ENCODE measurements around the gene RPS4Y1. TPM values are rescaled to one million over a fixed set of nuclear protein-coding genes. Genes with fewer than 3 reads are reported as not detected.
"Not testable (repeated sequence)": the region's sequence is repeated elsewhere in the genome, so short reads cannot be mapped to it uniquely, and the experiment has no call there.

The RPS4Y1 gene
- total RNA-seq, 1 donor, result 0.18 TPM

DNA sequence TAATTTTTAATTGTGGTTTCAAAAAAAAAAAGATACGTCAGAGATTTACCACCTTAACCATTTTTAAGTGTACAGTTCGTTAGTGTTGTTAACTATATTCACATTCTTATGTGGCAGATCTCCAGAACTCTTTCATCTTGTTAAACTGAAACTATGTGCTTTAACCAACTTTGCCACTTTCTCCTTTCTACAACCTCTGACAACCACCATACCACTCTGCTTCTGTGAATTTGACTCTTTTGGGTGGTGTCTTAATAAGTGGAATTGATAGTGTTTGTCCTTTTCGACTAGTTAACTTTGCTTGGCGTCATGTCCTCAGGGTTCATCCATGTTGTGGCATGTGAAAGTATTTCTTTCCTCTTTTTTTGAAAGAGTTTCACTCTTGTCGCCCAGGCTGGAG, 15.7 kb downstream of the RPS4Y1 start:
- H3K4me3 ChIP-seq (ENCODE audit: low read depth, low read length), result no peak overlapping the region
- TF ChIP-seq, protein P1, sequence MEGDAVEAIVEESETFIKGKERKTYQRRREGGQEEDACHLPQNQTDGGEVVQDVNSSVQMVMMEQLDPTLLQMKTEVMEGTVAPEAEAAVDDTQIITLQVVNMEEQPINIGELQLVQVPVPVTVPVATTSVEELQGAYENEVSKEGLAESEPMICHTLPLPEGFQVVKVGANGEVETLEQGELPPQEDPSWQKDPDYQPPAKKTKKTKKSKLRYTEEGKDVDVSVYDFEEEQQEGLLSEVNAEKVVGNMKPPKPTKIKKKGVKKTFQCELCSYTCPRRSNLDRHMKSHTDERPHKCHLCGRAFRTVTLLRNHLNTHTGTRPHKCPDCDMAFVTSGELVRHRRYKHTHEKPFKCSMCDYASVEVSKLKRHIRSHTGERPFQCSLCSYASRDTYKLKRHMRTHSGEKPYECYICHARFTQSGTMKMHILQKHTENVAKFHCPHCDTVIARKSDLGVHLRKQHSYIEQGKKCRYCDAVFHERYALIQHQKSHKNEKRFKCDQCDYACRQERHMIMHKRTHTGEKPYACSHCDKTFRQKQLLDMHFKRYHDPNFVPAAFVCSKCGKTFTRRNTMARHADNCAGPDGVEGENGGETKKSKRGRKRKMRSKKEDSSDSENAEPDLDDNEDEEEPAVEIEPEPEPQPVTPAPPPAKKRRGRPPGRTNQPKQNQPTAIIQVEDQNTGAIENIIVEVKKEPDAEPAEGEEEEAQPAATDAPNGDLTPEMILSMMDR (IDR thresholded peaks at IDR 0.05; ENCODE audit: insufficient read depth, low read length), result no peak
- no peak for DNase-seq (ENCODE audit: low read depth)

DNA sequence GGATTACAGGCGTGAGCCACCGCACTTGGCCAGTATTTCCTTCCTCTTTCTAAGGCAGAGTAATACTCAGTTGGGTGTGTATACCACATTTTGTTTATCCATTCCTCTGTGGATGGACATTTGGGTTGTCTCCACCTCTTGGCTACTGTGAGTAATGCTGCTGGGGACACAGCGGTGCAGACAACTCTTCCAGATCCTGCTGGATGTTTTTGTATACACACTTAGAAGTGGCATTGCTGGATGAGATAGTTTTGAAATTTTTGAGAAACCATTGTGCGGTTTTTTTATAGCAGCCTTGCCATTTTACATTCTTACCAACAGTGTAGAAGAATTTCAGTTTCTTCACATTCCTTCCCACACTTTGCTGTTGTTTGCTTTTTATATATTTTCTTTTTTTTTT, 16.3 kb downstream of the RPS4Y1 start:
- H3K4me3 ChIP-seq (ENCODE audit: low read depth, low read length), result no peak overlapping the region
- TF ChIP-seq, protein P1 (IDR thresholded peaks at IDR 0.05; ENCODE audit: insufficient read depth, low read length), result no peak
- no peak for DNase-seq (ENCODE audit: low read depth)

DNA sequence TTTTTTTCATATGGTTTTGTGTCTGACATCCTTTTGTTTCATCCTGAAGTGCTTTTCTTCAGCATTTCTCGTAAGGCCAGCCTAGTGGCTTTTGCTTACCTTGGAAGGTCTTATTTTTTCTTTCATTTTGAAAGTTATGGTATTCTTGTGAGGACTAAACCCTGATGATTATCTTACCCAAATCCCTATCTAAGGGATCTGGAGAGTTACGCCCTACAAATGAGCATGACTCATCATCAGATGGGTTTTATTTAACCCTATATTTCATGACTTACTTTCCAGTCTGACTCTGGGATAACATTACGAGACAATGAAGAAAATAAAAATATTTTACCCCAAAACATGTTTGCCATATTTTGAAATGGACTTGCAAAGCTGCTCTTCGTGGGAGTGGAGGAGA, 18.4 kb downstream of the RPS4Y1 start:
- DNase-seq (ENCODE audit: low read depth), result no peak
- no peak overlapping the region for H3K4me3 ChIP-seq (ENCODE audit: low read depth, low read length)
- TF ChIP-seq, protein P1 (IDR thresholded peaks at IDR 0.05; ENCODE audit: insufficient read depth, low read length), result no peak

DNA sequence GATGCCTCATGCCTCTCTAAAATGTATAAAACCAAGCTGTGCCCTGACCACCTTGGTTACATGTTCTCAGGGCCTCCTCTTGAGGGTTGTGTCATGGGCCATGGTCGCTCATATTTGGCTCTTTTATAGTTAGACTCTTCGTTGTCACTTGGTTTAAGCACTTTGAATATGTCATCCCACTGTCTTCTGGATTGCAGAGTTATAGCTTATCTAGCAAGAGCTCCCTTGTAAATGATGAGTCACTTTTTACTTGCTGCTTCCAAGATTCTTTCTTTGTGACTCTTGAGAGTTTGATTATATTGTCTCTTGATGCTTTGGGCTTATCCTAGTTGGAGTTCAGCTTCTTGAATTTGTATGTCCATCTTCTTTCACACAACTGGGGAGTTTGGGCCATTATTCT, 19.1 kb downstream of the RPS4Y1 start:
- no peak for DNase-seq (ENCODE audit: low read depth)

DNA sequence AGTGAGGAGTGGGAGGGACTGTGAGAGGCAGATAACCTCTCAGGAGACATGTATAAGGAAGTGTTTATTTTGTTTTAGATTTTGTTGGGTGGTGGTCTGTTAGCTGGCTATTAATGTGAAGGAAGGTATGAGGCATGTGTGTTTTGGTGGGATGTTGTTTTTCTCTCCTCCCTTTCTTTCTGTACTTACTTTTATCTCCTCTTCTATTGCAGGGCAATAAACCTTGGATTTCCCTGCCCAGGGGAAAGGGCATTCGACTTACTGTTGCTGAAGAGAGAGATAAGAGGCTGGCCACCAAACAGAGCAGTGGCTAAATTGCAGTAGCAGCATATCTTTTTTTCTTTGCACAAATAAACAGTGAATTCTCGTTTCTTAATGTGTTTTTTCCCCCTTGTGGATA, 25.2 kb downstream of the RPS4Y1 start:
- H3K4me3 ChIP-seq (ENCODE audit: low read depth, low read length), result no peak overlapping the region
- TF ChIP-seq, protein P1 (IDR thresholded peaks at IDR 0.05; ENCODE audit: insufficient read depth, low read length), result no peak
- no peak for DNase-seq (ENCODE audit: low read depth)

More for the DNA sequence above, 19.1 kb downstream of the RPS4Y1 start:
- TF ChIP-seq, protein P1 (IDR thresholded peaks at IDR 0.05; ENCODE audit: insufficient read depth, low read length), result no peak
- H3K4me3 ChIP-seq (ENCODE audit: low read depth, low read length), result no peak overlapping the region

DNA sequence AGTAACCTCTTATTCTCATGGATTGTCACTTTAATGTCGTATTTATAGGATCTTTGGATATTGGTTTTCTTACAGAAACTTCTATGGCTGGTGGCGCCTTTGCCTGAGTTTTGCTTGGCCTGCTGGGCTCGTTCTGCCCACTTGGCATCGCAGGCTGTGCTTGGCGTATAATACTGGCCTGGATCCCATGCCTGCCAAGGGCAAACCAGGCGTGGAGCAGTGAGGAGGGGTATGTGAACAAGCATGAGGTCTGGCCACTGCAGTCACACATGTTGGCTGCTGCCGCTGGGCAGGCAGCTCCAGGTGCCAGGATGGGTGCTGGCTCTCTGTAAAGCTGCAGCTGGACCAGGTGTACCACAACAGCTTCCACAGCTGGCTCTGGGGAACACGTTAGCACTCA, 26.1 kb downstream of the RPS4Y1 start:
- H3K4me3 ChIP-seq (ENCODE audit: low read depth, low read length), result no peak overlapping the region
- no peak for DNase-seq (ENCODE audit: low read depth)
- TF ChIP-seq, protein P1 (IDR thresholded peaks at IDR 0.05; ENCODE audit: insufficient read depth, low read length), result no peak

DNA sequence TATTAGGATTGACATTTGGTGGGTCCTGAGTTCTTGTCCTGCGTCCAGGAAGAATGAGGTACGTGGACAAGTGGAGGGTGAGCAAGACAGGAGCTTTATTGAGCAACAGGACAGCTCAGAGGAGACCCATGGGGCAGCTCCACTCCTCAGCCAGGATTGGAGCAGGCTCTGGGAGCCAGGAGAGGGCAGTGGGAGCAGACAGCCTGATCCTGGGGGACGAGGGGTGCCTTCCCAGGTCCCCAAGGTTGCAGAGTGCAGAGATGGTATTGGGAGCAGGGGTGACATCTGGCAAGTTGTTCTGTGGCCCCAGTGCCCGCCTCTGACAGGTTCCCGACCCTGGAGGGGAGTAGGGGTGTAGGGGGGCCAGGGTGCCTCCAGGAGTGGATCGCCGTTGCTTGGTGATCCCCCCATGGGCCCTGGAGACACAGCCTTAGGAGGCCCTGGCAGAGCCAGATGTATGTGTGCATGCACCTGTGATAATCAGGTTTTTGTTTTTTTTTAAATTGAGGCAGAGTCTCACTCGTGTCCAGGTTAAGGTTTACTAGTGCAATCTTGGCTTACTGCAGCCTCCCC, 26.7 kb downstream of the RPS4Y1 start:
- no peak for DNase-seq (ENCODE audit: low read depth)
- TF ChIP-seq, protein P1 (IDR thresholded peaks at IDR 0.05; ENCODE audit: insufficient read depth, low read length), result no peak
- H3K4me3 ChIP-seq (ENCODE audit: low read depth, low read length), result no peak overlapping the region

DNA sequence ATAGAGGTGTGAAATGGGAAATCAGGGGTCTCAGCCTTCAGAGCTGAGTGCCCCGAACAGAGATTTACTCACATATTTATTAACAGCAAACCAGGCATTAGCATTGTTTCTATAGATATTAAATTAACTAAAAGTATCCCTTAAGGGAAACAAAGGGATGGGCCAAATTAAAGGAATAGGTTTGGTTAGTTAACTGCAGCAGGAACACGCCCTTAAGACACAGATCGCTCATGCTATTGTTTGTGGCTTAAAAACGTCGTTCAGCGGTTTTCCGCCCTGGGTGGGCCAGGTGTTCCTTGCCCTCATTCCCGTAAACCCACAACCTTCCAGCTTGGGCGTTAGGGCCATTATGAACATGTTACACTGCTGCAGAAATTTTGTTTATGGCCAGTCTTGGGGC, 30.8 kb downstream of the RPS4Y1 start:
- not testable (repeated sequence) for H3K4me3 ChIP-seq (ENCODE audit: low read depth, low read length); DNase-seq (ENCODE audit: low read depth)
